ENCODE measurements around the gene EYA2.
A peak's percentile ranks its signal among the peaks of the same experiment; 100 is the strongest.

The EYA2 gene

GRCh38 chr20:47042464-47042863, 147.8 kb downstream of the EYA2 start:
- DNase-seq: no peak

- DNase-seq: no peak
These were observed 148.4 kb downstream of the EYA2 start for GRCh38 chr20:47043086-47043485.

GRCh38 chr20:47044938-47045337, 150.3 kb downstream of the EYA2 start:
- DNase-seq: no peak

- DNase-seq: no peak
These were observed 153.4 kb downstream of the EYA2 start for GRCh38 chr20:47048054-47048453.

- no peak for DNase-seq
These were observed 155.1 kb downstream of the EYA2 start for GRCh38 chr20:47049771-47050170.

GRCh38 chr20:47050996-47051395, 156.4 kb downstream of the EYA2 start:
- DNase-seq: no peak

- DNase-seq: peak in 2 of 3 experiments; percentile 23 to 38
These were observed 157.4 kb downstream of the EYA2 start for GRCh38 chr20:47051936-47052526.

- no peak for DNase-seq
These were observed 159.9 kb downstream of the EYA2 start for GRCh38 chr20:47054506-47054905.

GRCh38 chr20:47054945-47055344, 160.3 kb downstream of the EYA2 start:
- DNase-seq: no peak

- no peak for DNase-seq
These were observed 161.2 kb downstream of the EYA2 start for GRCh38 chr20:47055699-47056369.

- DNase-seq: no peak
These were observed 163.0 kb downstream of the EYA2 start for GRCh38 chr20:47057661-47058060.

GRCh38 chr20:47058236-47058635, 163.6 kb downstream of the EYA2 start:
- no peak for DNase-seq

- no peak for DNase-seq
These were observed 164.9 kb downstream of the EYA2 start for GRCh38 chr20:47059536-47059935.

GRCh38 chr20:47061549-47061948, 166.9 kb downstream of the EYA2 start:
- no peak for DNase-seq

GRCh38 chr20:47062226-47062890, 167.7 kb downstream of the EYA2 start:
- DNase-seq: no peak

GRCh38 chr20:47063407-47063806, 168.8 kb downstream of the EYA2 start:
- no peak for DNase-seq

- DNase-seq: no peak
These were observed 169.2 kb downstream of the EYA2 start for GRCh38 chr20:47063808-47064207.

- DNase-seq: no peak
These were observed 172.0 kb downstream of the EYA2 start for GRCh38 chr20:47066484-47067270.

- peak in 1 of 3 experiments; percentile 5 for DNase-seq
These were observed 173.1 kb downstream of the EYA2 start for GRCh38 chr20:47067776-47068175.

GRCh38 chr20:47070176-47070575, 175.5 kb downstream of the EYA2 start:
- no peak for DNase-seq

- no peak for DNase-seq
These were observed 177.1 kb downstream of the EYA2 start for GRCh38 chr20:47071646-47072185.

GRCh38 chr20:47073766-47074475, 179.3 kb downstream of the EYA2 start:
- no peak for DNase-seq

- DNase-seq: no peak
These were observed 180.6 kb downstream of the EYA2 start for GRCh38 chr20:47075263-47075662.
